ENCODE data around the gene SASH3.

SASH3 gene

DNA sequence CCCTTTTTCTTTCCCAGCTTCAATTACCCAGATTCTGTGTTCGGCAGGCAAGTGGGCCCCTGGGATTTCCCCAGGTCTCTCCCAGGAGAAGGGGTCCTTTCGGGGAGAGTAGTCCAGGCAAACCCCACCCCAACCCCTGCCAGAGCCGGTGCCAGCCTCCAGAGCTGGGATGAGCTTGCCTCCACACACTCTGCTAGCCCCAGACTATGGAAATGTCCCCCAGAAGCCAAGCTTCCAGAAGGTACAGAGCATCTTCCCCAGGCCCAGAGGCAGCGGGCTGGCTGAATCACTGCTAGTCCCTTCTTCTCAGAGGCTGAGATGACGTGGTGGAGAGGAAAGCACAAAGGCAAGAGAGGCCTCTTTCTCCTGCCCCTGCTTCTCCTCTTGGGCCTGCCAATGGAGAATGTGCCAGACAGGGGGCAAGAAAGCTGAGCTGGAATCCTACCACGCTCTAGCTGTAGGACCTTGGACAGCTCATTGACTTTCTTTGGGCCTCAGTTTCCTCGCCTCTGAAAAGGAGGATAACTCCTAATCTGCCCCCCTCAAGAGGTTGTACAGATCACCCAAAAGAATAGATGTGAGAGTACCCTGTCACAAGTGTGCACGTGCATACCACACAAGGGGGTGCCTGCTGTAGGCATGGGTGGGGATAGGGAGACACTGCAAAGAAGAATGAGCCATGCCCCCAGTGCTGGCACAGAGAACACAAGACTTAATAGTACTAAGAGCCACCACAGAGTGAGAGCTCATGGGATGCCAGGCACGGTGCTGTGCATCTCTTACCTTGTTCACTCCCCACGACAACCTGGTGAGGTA is 2.1 kb downstream of the SASH3 start:
- Histone ChIP-seq H3K4me1 (peaks cover 85% of the 10 kb centered on the region), H3K9ac (peak overlapping the region; percentile 77), H3K27ac (peak overlapping the region; percentile 86), H3K9me3 (no peaks in the 10 kb centered on the region), H3K27me3 (peaks cover 58% of the 10 kb centered on the region), H4K20me1 (peaks cover 55% of the 10 kb centered on the region), H3K36me3 (peaks cover 32% of the 10 kb centered on the region), H3K4me2 (peak overlapping the region; percentile 97), H3K4me3 (peak overlapping the region; percentile 71)
- no peak for TF ChIP-seq Cebpa-rat (IDR thresholded peaks at IDR 0.05)

DNA sequence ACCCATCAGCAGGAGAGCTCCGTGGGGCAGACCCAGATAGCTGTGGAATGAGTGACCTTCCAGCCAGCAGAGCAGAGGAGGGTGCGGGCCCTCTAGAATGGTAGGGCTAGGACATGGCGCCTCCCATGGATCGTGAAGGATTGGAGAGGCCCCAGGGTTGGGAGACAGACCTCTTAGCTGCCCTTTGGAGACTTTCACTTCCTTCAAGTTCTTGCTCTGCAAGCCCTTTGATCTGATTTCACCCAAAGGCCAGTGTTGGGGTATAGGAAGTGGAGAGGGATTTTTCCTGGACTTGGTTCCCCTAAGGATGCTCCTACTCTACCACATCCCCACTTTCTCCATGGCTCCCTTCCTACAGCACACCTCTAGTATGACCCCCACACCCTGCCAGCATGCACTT is 3.0 kb downstream of the SASH3 start:
- Histone ChIP-seq H3K27me3 (peaks cover 56% of the 10 kb centered on the region), H3K9ac (peak overlapping the region; percentile 77; the same call in 1 of the 2 replicates), H3K4me2 (peak overlapping the region; percentile 97), H3K4me3 (peak overlapping the region; percentile 71), H3K36me3 (peaks cover 39% of the 10 kb centered on the region), H3K27ac (peak overlapping the region; percentile 86), H3K9me3 (no peaks in the 10 kb centered on the region), H4K20me1 (peaks cover 63% of the 10 kb centered on the region), H3K4me1 (peaks cover 85% of the 10 kb centered on the region)
- no peak for TF ChIP-seq Cebpa-rat (IDR thresholded peaks at IDR 0.05)

DNA sequence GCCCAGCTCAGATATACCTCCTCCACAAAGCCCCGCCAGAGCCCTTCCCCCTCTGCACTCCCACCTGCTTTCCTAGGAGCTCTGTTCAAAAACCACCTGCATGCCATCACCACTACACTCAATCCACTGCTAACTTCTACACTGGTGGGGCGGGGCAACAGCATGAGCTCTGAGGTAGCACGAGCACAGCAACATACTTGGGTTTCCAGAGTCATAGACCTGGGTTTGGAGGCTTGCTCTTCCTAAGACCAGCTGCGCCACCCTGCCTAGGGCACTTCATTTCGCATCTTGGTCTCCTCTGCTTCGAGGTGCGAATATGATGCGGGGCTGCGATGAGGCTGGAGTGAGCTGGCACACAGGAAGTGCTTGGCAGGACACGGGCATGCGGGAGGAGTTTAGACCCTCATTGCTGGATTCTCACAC is 3.6 kb downstream of the SASH3 start:
- peaks cover 64% of the 10 kb centered on the region for H4K20me1 ChIP-seq
- peaks cover 56% of the 10 kb centered on the region for H3K27me3 ChIP-seq
- H3K9me3 ChIP-seq = no peaks in the 10 kb centered on the region
- peaks cover 43% of the 10 kb centered on the region for H3K36me3 ChIP-seq
- TF ChIP-seq Cebpa-rat (IDR thresholded peaks at IDR 0.05) = no peak
- peak overlapping the region; percentile 29; the same call in 1 of the 2 replicates for H3K9ac ChIP-seq
- peaks cover 82% of the 10 kb centered on the region for H3K4me1 ChIP-seq
- H3K4me3 ChIP-seq = peak overlapping the region; percentile 71
- H3K4me2 ChIP-seq = peak overlapping the region; percentile 97
- peak overlapping the region; percentile 86 for H3K27ac ChIP-seq

DNA sequence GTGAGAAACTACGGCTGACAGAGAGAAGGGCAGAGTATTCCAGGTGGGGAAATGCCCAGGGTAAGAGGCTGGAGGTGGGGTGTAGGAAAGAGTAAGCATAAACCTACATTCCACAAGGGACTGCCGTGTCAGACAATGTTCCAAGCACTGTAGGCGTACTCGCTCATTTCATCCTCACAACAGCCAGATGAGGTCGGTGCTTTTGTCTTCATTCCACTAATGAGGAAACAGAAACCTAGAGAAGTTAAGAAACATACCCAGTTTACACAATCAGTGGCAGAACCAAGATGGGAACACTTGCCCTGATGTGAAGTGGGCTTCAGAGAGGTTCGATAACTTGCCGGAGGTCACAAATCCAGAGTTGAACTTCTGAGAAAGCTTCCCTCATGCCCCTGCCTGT is 4.6 kb downstream of the SASH3 start:
- no peaks in the 10 kb centered on the region for H3K9me3 ChIP-seq
- H4K20me1 ChIP-seq = peaks cover 67% of the 10 kb centered on the region
- peaks cover 77% of the 10 kb centered on the region for H3K4me1 ChIP-seq
- no peak for TF ChIP-seq Cebpa-rat (IDR thresholded peaks at IDR 0.05)
- peaks cover 49% of the 10 kb centered on the region for H3K27me3 ChIP-seq
- H3K4me3 ChIP-seq = no peak overlapping the region
- peak overlapping the region; percentile 86; the same call in 1 of the 2 replicates for H3K27ac ChIP-seq
- peaks cover 52% of the 10 kb centered on the region for H3K36me3 ChIP-seq
- 0 out of 2 replicates have a peak overlapping the region, but pooled peaks have one; percentile 2 for H3K9ac ChIP-seq
- peak overlapping the region; percentile 97 for H3K4me2 ChIP-seq

DNA sequence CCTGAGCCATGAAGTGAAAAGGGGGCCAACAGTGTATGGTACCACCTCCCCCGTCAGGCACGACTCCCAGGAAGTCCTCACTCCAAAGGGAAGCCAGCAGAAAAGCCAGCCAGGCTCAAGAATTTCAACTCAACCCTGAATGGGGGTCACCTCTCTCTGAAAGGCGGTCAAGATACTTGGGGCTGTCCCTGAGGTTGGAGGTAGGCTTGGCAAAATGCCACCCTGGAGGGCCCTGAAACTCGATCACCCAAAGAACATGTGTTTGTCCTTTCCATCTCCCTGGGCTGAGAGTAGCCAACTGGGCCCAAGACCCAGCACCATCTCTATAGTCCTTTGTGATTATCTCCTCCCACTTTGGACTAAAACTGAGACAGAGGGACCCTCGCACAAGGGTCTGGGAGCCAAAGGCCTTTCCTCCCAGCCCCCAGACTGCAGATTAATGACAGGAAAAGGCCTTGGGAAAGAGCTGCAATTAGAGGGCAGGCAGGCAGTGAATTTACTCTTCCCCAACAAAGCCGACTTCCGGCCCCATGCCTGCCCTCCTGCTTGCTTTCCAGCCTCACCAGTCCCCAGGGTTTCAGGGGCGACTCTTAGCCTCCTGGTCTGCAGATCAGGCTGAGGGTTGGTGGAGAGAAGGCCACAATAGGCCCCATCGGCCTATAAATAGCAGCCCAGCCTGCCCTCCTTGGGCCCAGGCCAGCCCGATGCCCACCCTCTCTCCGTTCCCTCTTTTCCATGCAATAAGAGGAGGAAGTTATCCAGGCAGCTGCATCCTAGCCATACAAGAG is 5.6 kb downstream of the SASH3 start:
- Histone ChIP-seq H3K27ac (peak overlapping the region; percentile 79), H3K9me3 (no peaks in the 10 kb centered on the region), H3K36me3 (peaks cover 62% of the 10 kb centered on the region), H3K4me1 (peaks cover 72% of the 10 kb centered on the region), H3K9ac (peak overlapping the region; percentile 48; the same call in 1 of the 2 replicates), H3K4me2 (peak overlapping the region; percentile 97), H4K20me1 (peaks cover 76% of the 10 kb centered on the region), H3K4me3 (peak overlapping the region; percentile 43), H3K27me3 (peaks cover 47% of the 10 kb centered on the region)
- TF ChIP-seq Cebpa-rat (IDR thresholded peaks at IDR 0.05) = no peak

DNA sequence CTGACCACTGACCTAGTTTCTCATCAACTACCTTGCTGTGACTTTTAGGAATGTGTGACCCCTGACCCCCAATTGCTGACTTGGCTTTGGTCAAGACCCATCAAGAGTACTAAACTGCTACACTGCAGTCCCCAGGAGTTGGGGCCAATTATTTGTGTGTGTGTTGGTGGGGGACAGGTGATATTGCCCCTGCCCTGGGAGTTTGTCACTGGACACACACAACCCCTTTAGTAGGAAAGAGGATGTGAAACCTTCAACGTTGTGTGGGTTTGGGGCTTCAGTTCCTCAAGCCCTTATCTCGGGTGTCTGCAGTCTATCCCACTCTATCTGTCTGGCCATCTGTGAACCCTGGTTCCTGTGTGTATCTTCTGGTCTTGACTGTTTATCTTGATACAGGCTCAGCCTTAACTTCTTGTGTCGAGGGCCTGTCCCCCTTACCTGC is 6.5 kb downstream of the SASH3 start:
- Histone ChIP-seq H3K36me3 (peaks cover 71% of the 10 kb centered on the region), H3K27me3 (peaks cover 49% of the 10 kb centered on the region), H3K4me2 (peak overlapping the region; percentile 97), H3K9me3 (no peaks in the 10 kb centered on the region), H3K27ac (peak overlapping the region; percentile 79), H3K4me3 (peak overlapping the region; percentile 43; the same call in 1 of the 2 replicates), H3K4me1 (peaks cover 72% of the 10 kb centered on the region), H4K20me1 (peaks cover 85% of the 10 kb centered on the region), H3K9ac (peak overlapping the region; percentile 48; the same call in 1 of the 2 replicates)
- no peak for TF ChIP-seq Cebpa-rat (IDR thresholded peaks at IDR 0.05)

DNA sequence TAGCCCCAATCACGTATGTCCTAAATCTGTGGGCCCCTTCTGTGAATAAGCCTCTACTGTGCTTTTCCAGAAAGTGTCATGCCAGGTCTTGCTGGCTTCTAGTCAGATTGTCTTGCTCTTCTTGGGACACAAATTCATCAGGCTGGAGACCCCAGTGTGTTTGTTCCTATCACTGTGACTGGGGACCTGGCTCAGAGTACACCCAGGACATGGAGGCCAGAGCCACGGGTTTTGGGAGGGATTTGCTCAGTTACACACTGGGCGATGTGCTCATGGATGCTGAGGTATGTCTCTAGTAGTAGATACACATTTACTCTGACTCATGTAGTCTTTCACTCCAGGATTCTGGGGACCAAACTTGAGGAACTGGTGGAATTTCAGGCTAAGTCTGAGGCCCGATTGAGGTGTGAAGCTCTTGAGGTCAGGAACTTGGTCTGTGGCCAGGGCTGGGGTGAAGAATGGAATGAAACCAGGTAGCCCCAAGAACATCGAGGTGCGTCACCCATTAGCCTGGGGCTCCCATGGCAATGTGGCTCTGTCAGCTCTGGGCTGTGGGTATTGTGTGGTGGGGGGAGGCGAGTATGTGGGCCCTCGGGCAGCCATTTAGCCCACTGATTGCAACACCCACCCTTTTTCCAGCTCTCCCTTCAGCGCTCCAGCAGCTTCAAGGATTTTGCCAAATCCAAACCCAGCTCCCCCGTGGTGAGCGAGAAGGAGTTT is 7.7 kb downstream of the SASH3 start:
- Histone ChIP-seq H3K9me3 (no peaks in the 10 kb centered on the region), H3K4me2 (peak overlapping the region; percentile 97), H4K20me1 (peaks cover 86% of the 10 kb centered on the region), H3K27me3 (peaks cover 46% of the 10 kb centered on the region), H3K36me3 (peaks cover 77% of the 10 kb centered on the region), H3K4me3 (no peak overlapping the region), H3K27ac (peak overlapping the region; percentile 79), H3K9ac (no peak overlapping the region), H3K4me1 (peaks cover 61% of the 10 kb centered on the region)
- TF ChIP-seq Cebpa-rat (IDR thresholded peaks at IDR 0.05) = no peak

DNA sequence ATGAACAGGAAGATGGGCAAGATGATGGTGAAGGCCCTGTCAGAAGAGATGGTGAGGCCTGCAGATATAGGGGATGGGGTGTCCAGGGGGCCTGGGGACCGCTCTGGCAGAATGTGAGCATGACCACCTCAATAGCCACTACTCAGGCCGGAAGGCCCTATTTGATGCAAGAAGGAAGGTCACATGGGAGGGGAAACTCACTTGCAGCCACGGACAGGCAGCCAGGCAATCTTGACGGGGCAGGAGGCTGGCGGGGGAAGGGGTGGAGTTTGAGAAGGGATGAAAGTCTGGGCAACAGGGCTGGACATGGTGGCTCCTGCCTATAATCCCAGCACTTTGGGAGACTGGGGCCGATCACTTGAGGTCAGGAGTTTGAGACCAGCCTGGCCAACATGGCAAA is 8.8 kb downstream of the SASH3 start:
- Histone ChIP-seq H3K4me3 (no peak overlapping the region), H4K20me1 (peaks cover 86% of the 10 kb centered on the region), H3K36me3 (peaks cover 77% of the 10 kb centered on the region), H3K4me2 (no peak overlapping the region), H3K27ac (no peak overlapping the region), H3K9me3 (no peaks in the 10 kb centered on the region), H3K4me1 (peaks cover 50% of the 10 kb centered on the region), H3K9ac (no peak overlapping the region), H3K27me3 (peaks cover 40% of the 10 kb centered on the region)
- no peak for TF ChIP-seq Cebpa-rat (IDR thresholded peaks at IDR 0.05)

DNA sequence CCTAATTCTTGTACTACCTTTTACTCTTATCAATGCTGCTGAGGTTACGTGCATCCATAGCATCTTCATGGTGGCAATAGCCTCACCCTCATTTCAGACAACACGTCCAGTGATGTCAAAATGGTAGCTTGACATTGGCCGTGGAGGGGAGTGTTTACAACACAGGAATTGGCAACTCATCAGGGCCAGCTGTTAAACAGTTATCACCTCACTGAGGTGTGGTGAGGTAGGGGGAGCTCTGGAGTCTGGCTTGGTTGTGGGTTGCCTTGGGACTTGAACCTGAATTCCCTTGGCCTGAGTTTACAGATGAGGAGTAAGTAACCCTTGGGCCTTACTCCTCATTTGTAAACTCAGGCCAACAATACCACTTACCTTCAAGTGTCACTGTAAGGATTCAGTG is 10.4 kb downstream of the SASH3 start:
- no peak for TF ChIP-seq Cebpa-rat (IDR thresholded peaks at IDR 0.05)
- Histone ChIP-seq H3K4me3 (no peak overlapping the region), H3K36me3 (peaks cover 80% of the 10 kb centered on the region)

More for the DNA sequence above, 10.4 kb downstream of the SASH3 start:
- peaks cover 34% of the 10 kb centered on the region for H3K4me1 ChIP-seq
- peaks cover 82% of the 10 kb centered on the region for H4K20me1 ChIP-seq
- H3K9ac ChIP-seq = no peak overlapping the region
- peaks cover 42% of the 10 kb centered on the region for H3K27me3 ChIP-seq
- no peak overlapping the region for H3K4me2 ChIP-seq
- H3K27ac ChIP-seq = no peak overlapping the region
- no peaks in the 10 kb centered on the region for H3K9me3 ChIP-seq
